GM12891 (cell line): ENCODE data around the gene FAM13B.

Experiments used
- POLR2A ChIP-seq: IDR thresholded peaks from 2 replicates; pipeline ENCODE4 v1.6.1; 2011; ENCODE audit warnings: low read depth, low read length, control low read depth
- POLR2AphosphoS5 ChIP-seq: IDR thresholded peaks from 2 replicates; pipeline ENCODE4 v1.6.1; 2011; ENCODE audit warnings: low read depth, low read length, control low read depth
- POU2F2 ChIP-seq: IDR thresholded peaks from 2 replicates; pipeline ENCODE4 v1.6.1; 2011; ENCODE audit warnings: low read depth, mild to moderate bottlenecking, control low read depth, low read length, moderate library complexity

DNA sequence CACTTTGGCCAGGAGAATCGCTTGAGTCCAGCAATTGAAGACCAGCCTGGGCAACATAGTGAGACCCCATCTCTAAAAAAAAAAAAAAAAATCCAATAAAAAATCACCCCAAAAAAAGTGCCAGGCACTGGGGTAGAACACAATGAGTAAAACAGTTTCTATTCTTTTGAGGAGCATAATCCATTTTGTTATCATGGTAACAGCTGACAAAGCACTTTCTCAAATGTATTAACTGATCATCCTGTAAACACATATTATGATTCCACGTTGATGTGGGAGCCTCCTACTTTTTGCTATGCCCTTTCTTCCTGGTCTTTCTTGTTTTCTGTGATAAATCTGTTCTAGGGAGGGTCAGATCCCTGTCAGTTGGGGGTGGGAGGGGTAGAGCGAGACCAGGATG, 20.7 kb upstream of the FAM13B start:
- TF ChIP-seq POU2F2 (no peak), POLR2AphosphoS5 (no peak), POLR2A (no peak)
